GM19324 (cell line): ENCODE data around the gene DNAH10.

Experiments
- ATAC-seq: cut with Tn5 transposase; IDR thresholded peaks from one replicate; pipeline ENCODE4 v1.9.1; 2021; ENCODE audit warnings: mild to moderate bottlenecking, moderate library complexity; ENCODE audit not compliant: unreplicated experiment, low FRiP score

The DNAH10 gene

GRCh38 chr12:123928897-123929296 lies 166.8 kb downstream of the DNAH10 start:
- no peak for ATAC-seq

DNA sequence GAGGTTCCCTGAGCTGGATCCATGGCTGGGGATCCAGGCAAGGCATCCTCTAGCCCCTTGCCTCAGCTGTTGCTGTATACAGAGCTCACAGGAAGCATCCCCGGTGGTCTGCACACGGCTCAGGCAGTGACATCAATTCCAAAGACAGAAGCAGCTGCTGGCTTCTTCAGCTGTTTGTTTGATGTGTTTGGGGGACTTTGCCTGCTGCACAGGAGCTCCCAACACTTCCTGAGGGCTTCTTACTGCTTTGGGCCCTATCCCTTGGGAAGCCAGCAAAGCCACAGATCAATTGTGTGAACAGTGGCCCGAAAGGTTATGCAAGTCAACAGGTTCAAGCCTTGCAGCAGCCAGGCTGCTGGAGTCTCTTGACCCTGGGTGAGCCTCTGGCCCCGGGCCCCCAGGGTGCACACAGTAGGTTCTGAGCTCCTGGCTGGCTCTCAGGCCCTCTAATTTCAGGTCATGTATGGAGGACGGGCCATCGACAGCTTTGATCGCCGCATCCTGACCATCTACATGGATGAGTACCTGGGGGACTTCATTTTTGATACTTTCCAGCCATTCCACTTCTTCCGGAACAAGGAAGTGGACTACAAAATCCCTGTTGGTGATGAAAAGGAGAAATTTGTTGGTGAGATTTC lies 168.0 kb downstream of the DNAH10 start:
- no peak for ATAC-seq

DNA sequence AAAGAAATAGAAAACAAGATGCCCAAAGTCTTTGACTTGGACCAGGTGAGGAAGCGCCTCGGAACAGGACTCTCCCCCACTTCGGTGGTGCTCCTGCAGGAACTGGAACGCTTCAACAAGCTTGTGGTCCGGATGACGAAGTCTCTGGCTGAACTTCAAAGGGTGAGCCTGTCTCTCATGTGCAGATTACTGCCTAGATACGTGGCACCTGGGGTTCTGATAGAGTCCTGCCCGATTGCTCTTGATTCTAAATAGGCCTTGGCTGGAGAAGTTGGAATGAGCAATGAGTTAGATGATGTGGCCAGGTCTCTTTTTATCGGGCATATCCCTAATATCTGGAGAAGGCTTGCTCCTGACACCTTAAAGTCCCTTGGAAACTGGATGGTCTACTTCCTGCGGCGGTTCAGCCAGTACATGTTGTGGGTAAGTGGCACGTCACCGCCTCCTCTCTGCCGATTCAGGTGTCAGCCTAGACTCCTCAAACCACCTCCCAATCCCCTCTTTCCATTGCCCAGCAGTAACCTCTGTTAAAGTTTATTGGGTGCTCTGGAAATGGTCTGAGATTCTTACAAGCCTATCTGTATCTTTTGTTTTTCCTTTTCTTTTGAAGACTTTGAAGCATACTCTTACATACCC lies 169.7 kb downstream of the DNAH10 start:
- no peak for ATAC-seq

DNA sequence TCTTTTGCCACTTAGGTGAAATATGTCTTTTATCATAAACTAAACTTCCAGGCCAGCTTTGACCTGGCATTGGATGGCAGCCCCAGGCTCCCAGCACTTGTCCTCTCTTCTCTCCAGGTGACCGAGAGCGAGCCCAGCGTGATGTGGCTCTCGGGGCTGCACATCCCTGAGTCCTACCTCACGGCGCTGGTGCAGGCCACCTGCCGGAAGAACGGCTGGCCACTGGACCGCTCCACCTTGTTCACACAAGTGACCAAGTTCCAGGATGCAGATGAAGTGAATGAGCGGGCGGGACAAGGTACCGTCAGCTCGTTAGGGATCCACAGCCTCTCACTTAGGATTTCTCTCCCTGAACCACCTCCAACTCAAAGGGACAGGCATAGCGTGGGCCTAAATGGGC lies 171.1 kb downstream of the DNAH10 start:
- no peak for ATAC-seq

DNA sequence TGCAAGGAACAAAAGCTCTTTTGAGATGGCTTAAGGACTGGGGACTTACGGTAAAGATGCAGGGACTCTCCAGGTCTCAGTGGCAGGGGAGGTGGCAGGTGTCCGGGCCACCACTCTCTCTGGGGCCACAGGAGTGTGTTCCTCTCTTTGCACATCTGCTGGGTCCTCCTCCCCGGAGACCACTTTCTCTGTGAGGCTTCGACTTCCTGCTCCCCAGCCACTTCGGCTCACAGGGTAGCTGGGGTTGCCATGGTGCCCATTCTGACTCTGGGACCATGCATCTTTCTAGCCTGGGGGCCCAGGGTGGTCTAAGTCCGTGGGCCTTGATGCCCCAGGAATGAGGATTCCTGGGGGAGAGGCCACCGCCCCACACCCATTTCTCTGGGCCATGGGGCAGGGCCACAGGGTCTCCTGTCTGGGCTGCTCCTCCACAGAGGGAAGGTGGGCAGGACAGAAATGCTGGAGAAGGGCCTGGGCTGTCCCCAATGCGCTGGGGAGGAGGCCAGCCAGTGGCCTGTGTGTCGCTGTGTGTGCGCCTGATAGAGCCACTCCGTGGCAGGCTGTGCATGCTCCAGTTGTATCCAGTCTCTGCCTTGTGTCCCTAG lies 172.0 kb downstream of the DNAH10 start:
- ATAC-seq: no peak

- no peak for ATAC-seq
Measured at GRCh38 chr12:123934829-123935228, 172.7 kb downstream of the DNAH10 start.

DNA sequence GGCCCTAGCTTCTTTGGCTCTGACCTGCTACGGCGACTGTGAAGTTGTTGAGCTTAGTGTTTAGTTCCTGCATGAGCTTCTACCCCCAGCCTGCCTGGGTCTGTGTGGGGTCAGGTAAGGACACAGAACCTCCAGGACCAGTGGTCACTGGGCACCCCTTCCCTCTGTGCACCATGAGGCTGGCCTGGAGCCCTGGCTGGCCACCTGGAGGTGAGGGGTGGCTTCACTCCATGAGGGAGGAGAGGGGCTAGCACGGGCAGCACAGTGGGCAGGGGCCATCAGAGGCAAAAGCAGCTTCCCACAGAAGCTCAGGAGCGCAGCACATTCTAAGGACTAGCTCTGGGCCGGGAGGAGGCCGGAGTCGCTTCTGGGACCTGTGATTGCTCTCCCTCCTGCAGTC lies 173.9 kb downstream of the DNAH10 start:
- ATAC-seq: no peak

DNA sequence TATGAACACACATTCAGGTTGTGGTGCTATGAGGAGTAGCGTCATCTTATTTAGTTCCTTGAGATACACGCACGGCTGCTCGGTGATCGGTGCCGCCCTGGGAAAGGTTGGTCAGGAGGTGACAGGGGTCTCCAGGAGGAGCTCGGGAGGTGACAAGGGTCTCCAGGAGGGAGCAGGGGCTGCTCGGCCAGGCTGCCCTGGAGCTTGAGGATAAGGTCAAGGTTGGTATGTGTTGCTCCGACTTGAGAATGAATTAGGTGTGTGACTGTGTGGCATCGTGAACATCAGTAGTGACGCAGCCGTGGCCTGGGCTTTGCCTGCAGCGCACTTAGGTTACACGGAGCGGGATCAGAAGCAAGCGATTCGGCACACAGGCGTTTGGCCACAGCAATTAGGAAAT lies 174.4 kb downstream of the DNAH10 start:
- no peak for ATAC-seq

DNA sequence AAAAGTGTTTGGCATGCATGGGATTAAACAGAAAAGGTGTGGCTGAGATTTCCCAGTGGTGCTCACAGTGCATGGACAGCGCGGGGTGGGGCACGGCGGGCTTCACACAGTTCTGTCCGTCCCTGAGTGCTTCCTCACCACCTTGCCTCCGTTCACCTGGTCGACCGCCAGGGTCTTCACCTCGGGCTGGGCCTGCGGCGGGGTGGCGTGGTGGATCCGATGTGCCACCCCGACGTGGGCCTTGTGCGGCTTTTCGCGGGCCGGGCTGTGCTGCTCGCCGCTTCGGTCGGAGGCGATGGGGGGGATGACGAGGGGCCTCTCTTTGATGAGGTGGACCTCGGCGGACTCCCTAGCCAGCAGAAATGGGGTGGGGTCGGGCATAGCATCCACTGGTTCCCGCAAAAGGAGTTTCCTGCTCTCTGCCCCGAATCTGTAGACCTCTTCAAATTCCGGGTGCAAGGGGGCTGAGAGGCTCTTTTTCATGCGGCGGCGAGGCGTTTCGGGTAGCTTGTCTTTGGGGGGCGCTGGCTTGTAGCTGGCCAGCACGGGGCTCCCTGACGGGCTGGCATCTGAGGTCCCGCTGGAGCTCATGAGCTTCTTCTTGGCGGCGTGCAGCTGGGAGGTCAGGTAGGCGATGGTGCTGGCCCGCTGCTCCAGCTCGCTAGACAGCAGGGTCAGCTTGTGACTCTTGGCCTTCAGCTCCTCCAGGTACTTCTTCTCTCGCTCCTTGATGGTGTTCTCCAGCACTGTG lies 175.0 kb downstream of the DNAH10 start:
- ATAC-seq: no peak

- no peak for ATAC-seq
Measured at GRCh38 chr12:123937707-123938591, 175.8 kb downstream of the DNAH10 start.

- no peak for ATAC-seq
Measured at GRCh38 chr12:123938679-123939480, 176.8 kb downstream of the DNAH10 start.

DNA sequence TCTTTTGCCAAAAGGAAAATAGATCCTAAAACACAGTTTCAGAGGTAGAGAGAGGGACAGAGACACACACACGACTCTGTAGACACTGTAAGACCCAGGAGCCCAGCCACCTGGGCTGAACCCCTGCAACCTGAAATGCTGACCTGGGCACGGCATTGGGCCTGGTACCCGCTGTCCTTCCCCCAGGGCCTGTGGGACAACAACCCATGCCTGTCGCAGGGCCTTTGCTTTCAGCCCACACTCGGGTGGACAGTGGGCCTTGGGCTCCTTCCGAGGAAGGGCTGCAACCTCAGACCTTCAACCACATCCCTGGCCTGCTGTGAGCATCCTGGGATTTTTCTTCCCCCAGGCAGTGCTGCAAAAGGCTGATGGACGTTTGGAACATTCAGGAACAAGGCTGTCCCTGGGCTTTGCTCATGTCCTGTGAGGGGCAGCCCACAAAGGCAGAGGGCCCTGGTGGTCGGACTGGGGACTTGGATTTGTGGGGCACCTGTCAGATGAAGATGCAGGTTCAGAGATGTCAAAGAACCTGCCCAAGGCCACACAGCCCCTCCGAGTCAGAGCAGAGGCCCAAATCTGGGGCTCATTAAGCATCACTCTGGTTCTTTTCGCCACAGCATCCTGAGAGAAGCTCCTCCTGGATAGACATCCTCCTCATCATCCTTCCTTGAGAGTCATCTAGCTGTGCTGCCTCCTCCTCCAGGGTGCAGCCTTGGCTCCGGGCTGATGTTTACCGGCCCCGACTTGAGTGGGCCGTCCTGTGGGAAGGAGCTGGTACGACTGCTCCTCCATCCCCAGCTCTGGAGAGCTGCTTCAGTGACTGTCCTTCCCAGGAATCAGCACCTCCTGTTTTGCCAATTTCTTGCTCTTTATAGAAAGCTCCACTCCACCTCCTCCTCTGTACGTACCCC lies 177.9 kb downstream of the DNAH10 start:
- no peak for ATAC-seq

- ATAC-seq: no peak
Measured at GRCh38 chr12:123940627-123940966, 178.5 kb downstream of the DNAH10 start.

- no peak for ATAC-seq
Measured at GRCh38 chr12:123941000-123941399, 178.9 kb downstream of the DNAH10 start.

- no peak for ATAC-seq
Measured at GRCh38 chr12:123941624-123942237, 179.6 kb downstream of the DNAH10 start.

- no peak for ATAC-seq
Measured at GRCh38 chr12:123942238-123942653, 180.1 kb downstream of the DNAH10 start.

- ATAC-seq: no peak
Measured at GRCh38 chr12:123942911-123943648, 181.0 kb downstream of the DNAH10 start.

DNA sequence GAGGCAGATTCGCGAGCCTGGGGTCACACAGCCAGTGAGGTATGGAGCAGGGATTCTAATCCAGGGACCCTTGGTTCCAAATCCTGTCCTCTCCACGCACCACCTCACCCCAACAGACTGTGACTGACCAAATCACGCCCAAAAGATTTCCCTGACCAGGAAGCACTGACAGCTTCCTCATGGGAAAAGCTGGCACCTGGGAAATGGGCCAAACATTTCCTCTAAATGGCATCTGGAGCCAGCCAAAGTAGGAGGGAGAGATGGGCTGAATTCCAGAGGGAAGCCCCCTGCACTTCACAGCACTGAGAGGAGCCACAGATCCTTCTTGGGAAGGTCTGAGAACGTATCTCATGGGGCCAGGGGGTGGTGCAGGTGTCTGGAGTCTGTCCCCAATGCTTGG lies 181.7 kb downstream of the DNAH10 start:
- no peak for ATAC-seq
